ENCODE results near the gene FOXP4.

FOXP4 gene, protein sequence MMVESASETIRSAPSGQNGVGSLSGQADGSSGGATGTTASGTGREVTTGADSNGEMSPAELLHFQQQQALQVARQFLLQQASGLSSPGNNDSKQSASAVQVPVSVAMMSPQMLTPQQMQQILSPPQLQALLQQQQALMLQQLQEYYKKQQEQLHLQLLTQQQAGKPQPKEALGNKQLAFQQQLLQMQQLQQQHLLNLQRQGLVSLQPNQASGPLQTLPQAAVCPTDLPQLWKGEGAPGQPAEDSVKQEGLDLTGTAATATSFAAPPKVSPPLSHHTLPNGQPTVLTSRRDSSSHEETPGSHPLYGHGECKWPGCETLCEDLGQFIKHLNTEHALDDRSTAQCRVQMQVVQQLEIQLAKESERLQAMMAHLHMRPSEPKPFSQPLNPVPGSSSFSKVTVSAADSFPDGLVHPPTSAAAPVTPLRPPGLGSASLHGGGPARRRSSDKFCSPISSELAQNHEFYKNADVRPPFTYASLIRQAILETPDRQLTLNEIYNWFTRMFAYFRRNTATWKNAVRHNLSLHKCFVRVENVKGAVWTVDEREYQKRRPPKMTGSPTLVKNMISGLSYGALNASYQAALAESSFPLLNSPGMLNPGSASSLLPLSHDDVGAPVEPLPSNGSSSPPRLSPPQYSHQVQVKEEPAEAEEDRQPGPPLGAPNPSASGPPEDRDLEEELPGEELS

DNA sequence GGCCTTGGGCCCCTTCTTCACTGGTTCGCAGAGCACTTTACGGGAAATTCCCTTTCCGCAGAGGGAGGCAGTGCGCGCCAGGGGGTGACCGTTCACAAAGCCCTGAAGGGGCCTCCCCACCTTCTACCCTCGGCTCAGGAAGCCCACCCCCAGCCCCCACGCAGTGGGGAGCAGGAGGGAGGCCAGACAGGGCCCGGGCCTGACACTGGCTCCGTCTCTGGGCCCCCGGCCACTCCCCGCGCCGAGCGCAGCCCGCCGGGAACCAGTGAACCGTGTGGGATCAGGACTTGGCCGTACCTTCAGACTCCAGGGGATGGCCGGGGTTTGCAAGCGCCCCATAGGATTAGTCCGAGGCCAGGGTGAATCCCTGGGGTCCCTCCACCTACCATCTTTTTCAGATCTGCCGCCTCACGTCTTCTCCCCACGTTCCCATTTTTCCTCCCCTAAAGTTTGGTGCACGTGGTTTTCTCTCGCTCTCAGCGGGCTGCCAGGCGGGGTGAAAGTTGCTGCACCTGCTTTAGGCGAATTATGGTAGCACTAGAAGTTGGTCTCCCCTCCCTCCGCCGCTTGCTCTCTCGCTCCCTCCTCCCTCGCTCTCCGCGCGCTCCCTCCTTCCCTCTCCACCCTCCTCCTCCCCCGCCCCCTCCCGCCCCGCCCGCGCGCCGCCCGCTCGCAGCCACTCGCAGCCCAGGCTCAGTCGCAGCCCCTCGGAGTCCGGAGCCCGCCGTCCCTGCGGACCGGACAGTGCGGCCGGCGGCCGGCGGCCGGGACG, at the start of gene FOXP4:
FOXP4 (plus strand) TSS at position 679 of the 772 bp plus-strand sequence. CDS start 19,380 bp downstream, outside the sequence.
- peak; percentile 88 for DNase-seq

DNA sequence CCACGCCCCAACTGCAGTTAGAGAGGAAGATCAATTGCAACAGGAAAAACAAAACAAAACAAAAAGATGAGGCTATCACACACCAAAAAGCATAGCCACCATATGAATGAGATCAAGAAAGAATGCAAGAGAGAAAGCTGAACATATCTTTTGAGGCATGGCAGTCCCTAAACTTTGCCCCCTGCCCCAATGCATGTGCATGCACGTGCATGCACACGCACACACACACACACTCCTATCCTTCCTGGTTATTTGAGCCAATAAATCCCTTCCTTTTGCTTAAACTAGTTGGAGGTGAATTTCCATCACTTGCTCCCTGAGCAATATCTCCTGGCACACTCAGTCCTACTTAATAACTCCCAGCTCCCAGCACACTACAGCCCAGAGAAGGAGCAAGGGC, 48.6 kb upstream of the FOXP4 start:
- DNase-seq = no peak

DNA sequence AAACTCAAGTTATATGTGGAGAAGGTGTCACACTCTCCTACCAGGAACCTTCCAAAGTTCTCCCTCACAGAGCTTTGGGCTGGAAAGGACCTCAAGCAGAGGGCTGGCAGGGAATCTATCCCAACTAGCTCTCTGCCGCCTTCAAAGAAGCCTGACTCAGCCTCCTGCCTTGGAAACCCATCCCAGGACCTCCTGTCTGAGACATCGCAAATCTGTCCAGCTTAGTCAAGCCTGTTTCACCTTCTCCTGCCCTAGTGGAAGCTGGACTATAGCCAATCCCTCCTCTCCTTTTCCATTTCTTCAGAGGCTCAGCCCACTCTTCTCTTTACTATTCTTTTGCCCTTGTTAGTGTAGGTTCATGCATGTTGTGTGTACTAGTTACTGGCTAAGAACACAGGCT, 48.2 kb upstream of the FOXP4 start:
- DNase-seq = no peak

DNA sequence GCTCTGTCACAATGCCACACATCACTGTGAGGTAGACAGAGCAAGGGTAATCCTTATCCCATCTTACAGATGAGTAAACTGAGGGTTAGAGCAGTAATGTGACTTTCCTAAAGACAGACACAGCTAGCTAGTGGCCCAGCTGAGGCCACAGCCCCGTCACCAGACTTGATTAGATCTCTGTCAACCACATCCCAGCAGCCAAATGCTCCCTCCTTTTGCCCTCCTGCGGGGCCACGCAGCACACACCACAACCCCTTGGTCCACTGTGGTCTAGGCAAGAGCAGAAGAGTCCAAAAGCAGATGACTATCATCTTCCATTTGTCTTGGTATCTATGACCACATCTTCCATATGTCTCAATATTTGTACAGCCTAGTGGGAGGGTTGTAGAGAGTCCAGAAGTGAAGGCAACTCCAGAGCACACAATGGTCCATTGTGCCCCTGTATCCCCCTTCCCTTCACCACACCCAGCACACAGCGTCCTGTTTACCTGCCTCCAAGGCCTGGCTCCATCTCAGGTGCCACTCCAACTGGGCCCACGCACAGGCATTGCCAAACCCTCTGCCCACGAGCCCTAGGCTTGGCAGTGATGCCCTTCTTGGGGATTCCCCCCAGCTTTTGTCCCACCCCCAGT, 47.1 kb upstream of the FOXP4 start:
- no peak for DNase-seq

DNA sequence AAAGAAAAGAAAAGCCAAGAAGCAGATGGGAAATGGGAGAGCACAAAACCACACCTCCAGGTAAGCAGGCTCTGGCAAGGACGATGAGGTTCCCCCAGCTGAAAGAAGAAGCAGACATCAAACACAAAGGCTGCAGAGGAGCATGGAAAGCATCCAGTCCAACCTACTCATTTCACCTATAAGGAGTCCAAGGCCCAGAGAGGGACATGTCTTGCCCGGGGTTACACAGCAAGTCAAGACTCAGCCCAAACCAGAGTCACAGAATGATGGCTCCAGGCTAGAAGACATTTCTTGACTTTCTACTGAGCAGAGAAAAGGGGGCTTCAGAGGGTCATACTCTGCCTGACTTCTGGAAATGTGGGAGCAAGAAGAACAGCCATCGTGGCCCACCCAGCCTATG, 45.6 kb upstream of the FOXP4 start:
- DNase-seq = no peak

DNA sequence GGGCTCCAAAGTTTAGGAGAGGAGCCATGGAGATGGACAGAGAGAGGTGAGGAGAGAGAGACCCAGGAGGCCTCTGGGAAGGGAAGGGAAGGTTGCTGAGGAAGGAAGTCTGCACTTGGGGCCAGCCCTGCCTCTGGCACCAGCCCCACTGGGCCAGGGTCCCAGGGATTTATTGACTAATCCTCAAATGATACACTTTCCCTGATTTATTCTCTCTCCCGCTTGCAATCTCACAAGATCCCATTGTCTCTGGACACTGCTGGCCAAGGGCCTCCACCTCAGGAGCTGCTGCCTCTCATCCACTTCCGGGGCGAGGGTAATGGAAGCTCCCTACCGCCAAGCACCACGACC, 43.6 kb upstream of the FOXP4 start:
- no peak for DNase-seq

DNA sequence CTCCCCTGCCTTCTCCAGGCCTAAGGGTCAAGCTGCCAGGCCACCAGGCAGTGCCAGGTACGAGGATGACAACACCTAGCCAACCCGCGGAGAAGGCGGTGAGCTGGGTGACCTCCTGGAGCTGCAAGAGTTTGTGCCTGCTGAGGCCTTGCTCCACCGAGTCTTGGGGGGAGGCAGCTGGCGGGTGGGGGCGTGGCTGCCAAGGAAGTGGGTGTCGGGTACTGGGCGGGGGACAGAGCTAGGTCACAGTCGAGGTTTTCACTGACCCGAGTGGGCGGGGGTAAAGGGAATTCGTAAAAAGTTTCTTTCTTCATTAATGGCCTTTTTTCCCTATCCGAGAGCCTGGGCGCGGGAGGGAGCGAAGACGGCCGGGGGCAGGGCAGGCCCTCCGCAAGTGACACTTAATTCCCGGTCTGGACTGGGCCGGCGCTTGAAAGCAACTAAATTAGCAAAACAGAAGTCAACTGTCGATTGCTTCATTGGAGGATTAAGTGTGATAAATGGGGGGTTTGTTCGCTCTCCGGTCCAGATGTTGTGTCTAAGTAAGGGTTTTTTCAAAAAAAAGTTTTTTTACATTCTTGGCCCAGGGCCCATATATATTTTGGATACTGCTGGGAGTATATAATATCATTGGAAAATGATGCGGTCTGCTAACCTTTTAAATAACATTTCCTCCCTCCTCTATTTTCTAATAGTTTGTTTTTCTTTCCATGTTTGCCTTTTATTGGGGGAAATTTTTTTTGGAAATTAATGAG, 43.1 kb upstream of the FOXP4 start:
- no peak for DNase-seq

DNA sequence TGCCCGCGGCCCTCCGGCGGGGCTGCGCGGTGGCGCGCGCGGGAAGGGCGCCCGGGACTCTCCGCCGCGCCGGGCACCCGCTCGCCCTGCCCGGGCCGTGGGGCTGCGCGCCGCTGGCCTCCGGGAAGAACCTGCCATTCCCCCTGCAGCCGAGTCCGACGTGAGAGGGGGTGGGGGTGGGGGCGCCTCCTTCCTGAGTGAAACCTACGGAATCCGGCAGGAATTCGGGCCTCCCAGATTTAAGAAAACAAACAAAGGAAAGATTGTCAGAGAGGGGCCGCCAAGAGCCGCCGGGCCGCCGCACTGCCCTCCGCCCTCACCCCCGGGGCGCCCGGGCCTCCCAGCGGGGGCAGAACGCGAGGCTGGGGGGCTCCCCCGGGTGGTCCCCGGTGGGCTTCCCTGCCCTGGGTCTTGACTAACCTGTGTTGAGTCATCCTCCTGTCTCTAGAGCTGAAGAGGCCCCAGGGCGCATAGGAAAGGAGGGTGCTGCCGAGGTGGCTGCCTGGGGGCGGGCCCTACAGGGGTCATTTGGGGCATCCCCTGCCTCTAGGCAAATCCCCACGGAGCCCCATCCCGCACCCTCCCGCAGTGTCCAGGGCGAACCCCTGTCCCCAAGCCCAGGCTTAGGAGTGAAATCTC, 42.2 kb upstream of the FOXP4 start:
- peak; percentile 78 for DNase-seq

DNA sequence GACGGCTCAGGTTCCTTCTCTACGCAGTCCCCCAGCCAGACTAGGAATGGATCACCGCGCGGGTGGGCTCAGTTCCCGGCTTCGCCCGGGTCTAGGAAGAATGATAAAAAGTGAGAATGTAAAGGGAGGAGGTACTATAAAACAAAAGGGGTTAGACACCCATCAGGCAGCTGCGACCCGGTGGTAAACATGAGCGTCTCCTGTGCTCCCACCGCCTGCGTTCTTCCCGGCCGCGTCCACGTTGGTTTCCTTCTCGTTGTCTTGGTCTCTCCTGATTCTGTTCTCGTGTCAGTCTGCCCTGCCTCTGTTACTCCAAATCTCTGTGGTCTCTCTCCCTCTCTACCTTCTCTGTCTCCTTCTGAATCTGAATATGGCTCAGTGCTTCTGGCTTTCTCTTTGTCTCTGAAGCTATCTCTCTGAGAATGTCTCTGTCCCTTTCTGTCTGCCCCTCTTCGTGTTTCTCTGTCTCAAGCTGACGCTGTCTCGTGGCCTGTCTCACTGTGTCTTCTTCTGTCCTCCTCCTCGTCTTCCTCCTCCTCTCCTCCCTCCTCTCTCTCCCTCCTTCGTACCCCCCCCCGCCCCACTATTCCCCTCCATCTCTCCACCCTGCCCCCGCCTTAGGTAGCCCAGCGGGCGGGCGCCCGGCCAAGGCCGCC, 41.6 kb upstream of the FOXP4 start:
- DNase-seq = peak; percentile 53

DNA sequence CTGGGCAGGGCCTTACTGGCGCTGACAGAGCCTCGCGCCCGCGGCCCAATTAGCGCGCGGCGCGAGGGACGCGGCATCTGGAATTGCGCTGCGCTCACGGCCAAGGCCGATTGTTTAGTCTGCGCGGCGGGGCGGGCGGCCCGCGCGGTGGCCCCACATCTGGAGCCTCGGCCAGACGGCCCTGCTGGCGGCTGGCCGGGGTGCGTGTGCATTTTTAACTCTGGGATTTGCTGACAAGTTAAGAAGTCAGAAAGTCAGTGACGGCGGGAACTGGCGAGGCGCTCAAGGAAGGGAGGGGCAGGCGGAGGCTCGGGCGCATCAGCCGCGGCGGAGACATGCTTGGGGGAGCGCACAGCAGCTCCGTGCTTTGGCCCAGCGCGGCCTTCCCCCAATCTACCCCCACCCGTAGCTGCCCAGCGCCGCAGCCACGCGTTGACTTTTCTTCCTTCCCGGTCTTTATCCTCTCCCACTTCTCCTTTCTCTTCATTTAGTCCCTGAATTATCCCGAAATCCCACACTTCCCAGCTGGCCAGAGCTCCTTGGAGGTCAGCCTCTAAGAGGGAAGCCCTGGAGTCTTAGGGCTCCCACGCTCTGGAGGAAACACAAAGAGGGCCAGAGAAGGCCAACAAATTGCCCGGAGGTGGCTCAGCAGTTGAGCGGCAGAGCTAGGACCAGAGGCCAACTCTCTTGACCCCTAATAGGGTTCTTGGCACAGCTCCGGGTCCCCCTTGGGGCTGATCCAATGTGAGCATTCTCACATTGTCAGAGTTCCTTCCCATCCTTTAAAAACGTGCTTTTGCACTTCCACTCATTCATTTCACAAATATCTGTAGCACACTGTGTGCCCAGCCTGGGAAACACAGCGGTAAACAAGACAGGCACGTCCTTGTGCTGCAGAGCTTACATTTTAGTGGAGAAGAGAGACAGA, 40.8 kb upstream of the FOXP4 start:
- DNase-seq = peak; percentile 59

DNA sequence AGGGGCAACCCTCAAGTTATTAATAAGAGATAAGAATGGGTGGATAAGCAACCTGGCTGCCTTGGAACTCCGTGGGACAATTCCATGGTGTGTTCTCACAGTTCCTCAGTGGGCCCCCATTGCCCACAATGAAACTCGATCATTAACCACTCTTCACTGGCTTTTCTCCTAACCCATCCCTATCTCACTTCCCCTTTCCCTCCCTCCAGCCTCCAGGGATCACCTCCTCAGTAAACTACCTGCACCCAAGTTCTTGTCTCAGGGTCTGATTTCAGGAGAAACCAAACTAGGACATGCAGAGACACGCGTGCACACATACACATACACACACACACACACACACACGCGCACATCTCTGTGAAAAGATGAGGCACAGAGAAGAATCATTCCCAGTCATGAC, 37.7 kb upstream of the FOXP4 start:
- no peak for DNase-seq

DNA sequence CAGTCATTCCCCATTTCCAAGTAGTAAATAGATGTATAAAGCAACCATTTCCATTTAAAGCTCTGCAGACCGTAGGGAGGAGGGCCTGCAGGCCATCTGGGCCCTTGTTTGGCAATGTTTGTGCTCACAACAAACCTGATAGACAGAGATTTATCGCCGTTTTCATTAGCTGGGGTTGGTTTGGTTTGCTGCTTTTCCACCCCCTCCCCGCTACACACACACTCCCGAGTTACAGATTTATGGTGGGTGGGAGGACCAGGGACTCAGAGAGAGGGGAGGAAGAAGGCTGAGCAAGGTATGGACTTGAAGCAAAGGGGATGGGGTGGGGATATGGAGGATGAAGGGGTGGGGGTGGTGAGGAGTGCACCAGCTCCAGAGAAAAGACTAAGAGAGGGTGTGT, 36.6 kb upstream of the FOXP4 start:
- DNase-seq = no peak

DNA sequence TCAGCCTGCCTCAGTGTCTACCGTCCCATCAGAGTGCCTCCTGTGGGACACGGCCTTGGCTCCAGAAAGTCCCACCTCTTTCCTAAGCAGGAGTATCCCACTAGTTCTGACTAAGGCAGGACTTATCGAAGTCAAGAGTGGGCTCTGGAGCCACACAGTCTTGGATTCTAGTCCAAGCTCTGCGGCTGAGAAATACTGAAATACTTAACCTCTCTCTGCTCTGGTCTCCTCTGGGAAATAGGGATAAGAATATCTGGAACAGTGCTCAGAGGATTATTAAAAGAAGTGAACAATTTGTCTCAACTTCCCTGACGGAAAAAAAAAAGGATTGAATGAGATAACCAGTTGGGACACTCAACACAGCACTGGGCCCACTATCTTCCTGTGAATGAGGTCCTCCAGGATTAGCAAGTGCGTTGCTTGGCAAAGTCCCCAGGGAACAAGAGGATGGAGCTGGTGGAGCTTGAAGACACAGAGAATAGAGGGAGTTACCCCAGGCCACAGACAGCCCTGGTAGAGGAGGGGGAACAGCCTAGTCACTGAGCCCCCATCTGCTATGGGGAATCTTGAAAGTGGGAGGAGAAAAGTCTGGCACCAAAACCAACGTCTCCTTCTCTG, 34.6 kb upstream of the FOXP4 start:
- no peak for DNase-seq

DNA sequence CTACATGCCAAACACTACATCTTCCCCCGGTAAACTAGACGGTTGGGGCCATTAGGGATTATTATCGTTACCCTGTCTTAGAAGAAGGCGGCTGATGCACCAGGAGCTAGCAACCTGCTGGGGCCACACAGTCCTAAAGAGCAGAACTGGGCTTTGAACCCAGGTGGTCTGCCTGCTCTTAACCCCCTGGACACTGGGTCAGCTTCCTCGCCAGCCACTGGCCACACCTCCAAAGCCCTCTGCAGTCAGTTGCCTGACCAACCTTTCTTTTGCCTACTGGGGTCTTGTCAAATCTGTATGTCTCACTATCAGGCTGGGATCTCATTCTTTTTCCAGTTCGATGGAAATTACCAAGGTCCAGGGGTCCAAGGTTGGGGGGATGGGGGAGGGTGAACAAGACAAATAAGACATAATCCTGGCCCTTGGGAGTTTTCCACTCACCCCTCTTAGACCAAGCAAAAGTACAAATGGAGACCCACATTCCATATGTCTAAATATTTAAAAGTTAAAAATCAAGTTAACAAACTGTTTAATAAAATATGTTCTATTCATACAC, 34.0 kb upstream of the FOXP4 start:
- no peak for DNase-seq

DNA sequence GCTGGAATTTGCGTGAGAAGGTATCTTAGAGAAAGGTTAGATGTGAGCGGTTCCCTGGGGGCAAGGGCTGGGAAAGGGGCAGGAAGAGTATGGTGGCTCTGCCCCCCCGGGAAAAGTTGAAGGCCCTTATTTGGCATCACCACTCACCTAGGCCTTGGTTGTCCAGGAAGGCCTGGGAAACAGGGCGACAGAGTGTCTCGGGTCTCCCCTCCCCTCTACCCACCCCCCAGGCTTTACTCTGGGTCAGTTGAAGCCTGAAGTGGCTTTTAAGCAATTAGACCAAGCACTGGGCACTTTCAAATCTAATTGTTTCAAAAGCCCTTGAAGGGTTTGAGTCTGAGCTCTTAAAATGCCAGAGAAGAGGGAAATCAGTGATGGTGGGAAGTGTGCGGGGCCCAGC, 30.2 kb upstream of the FOXP4 start:
- no peak for DNase-seq

DNA sequence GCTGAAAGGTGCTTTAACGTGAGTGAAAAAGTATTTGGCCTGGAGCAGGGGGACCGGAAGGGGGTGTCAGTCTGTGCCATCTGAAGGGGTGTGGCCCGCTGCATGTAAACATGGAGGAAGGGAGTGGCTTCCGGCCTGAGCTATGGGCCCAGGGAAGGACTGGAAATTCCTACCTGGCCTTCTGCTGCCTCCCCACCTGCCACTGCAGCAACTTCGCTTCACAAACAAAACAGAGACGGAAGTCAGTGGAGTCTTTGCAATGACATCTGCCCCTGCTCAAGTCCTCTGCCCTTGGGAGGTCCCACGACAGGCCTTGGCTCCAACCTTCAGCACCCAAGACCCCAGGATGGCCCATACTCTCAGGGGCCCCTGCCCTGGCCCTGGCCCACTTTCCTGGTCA, 28.1 kb upstream of the FOXP4 start:
- DNase-seq = no peak

DNA sequence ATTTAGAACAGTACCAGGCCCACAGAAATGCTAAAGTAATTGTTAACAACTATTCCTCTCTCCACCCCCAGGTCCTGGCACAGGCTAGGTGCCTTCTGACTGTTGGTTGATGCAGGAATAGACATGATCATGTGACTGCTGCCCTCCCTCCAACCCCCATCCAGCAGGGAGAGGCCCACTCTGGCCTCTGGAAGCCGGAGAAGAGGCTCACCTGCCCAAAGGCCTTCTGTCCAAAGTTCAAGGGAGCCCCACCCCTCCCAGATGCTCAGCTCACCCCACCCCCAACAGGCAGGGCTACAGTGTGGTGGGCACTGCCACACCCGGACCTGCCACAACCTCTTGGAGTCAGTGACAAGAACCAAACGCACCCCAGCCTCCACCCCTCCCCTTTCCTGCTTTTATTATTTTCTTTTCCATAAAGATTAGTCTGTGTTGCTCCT, 26.9 kb upstream of the FOXP4 start:
- DNase-seq = no peak

DNA sequence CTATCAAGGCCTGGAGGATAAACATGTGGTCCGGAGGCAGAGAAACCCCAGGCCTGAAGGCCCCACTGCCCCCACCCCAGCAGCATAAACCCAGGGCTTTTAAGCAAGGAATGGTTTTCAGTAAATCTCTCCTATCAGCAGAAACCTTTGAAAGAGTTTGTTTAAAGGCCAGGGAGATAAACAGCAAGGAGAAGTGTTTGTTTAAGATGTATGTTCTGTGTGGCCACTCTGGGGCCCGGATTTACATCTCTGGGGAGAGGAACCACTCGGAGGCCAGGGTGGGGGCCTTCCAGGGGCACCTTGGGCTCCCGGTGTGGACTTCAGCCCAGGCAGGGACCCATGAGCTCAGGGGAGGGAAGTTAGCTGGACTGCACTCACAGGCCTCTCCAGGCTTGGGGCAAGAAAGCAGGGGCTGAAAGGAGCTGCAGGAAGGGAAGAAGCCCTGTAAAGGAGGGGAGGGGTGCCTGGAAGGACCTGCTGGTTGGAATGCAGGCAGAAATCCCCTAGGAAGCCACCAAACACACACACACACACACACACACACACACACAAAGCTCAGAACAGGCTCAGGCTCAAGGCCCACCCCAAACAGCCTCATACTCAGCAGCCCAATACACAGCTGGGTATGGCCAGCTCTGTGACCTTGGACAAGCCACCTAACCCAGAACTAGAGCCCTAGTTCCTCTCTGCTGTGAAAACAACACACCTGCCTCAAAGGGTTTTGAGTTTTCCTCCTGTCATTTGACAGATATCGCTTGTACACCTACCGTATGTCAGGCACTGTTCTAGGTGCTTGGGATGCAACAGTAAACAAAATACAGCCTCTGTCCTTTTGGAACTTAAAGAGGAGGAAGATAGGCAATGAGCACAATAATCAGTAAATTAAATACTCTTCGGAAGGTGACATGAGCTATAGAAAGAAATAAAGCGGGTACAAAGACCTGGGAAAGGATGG, 26.2 kb upstream of the FOXP4 start:
- no peak for DNase-seq

Data from 8988T (cell line).